IPS-20b (cell line): Measurements from ENCODE around the gene PHF5A.
"Not testable (repeated sequence)": the region's sequence is repeated elsewhere in the genome, so short reads cannot be mapped to it uniquely, and the experiment has no call there.

Source experiments
- H3K27ac ChIP-seq: one replicate; pipeline ENCODE4 v1.5.1; 2013; ENCODE audit warnings: low read length
- H3K27me3 ChIP-seq: 2 replicates; pipeline ENCODE4 v1.6.1; 2013; ENCODE audit warnings: mild to moderate bottlenecking, low read length, inconsistent platforms; ENCODE audit not compliant: insufficient read depth
- H3K36me3 ChIP-seq: 2 replicates; pipeline ENCODE4 v1.6.1; 2013; ENCODE audit warnings: low read depth, mild to moderate bottlenecking, inconsistent platforms, low read length, moderate library complexity; ENCODE audit not compliant: insufficient read depth
- H3K4me1 ChIP-seq: 2 replicates; pipeline ENCODE4 v1.6.1; 2013; ENCODE audit warnings: mild to moderate bottlenecking, control low read depth, inconsistent platforms, low read length, moderate library complexity; ENCODE audit not compliant: insufficient read depth
- H3K4me3 ChIP-seq: 2 replicates; pipeline ENCODE4 v1.5.1; 2013; ENCODE audit warnings: mild to moderate bottlenecking, low read length, inconsistent platforms
- H3K9ac ChIP-seq: 2 replicates; pipeline ENCODE4 v1.6.1; 2013; ENCODE audit warnings: low read depth, mild to moderate bottlenecking, inconsistent platforms, low read length, moderate library complexity
- H3K9me3 ChIP-seq: 2 replicates; pipeline ENCODE4 v1.6.1; 2013; ENCODE audit warnings: mild to moderate bottlenecking, low read depth, low read length, inconsistent platforms; ENCODE audit not compliant: insufficient read depth

PHF5A gene

GRCh38 chr22:41469218-41469851 is 843 bp upstream of the PHF5A start:
- Histone ChIP-seq H3K27me3 (no peaks in the 10 kb centered on the region), H3K36me3 (peaks cover 37% of the 10 kb centered on the region), H3K4me1 (peaks cover 11% of the 10 kb centered on the region; the same call in 1 of the 2 replicates)

GRCh38 chr22:41461901-41462300 is 6.6 kb downstream of the PHF5A start:
- Histone ChIP-seq H3K27me3 (no peaks in the 10 kb centered on the region), H3K4me1 (no peaks in the 10 kb centered on the region), H3K27ac (no peak overlapping the region), H3K4me3 (no peak overlapping the region), H3K9me3 (no peaks in the 10 kb centered on the region), H3K9ac (no peak overlapping the region), H3K36me3 (peaks cover 87% of the 10 kb centered on the region)

More at GRCh38 chr22:41469218-41469851, 843 bp upstream of the PHF5A start:
- Histone ChIP-seq H3K27ac (peak overlapping the region; percentile 100), H3K9me3 (no peaks in the 10 kb centered on the region), H3K4me3 (peak overlapping the region; percentile 95), H3K9ac (peak overlapping the region; percentile 99)

GRCh38 chr22:41460071-41460470 is 8.4 kb downstream of the PHF5A start:
- H3K9ac ChIP-seq = not testable (repeated sequence)
- peaks cover 69% of the 10 kb centered on the region for H3K36me3 ChIP-seq

GRCh38 chr22:41459431-41459830 is 9.1 kb downstream of the PHF5A start:
- peaks cover 63% of the 10 kb centered on the region for H3K36me3 ChIP-seq
- no peak overlapping the region for H3K9ac ChIP-seq
- no peaks in the 10 kb centered on the region for H3K4me1 ChIP-seq
- H3K4me3 ChIP-seq = no peak overlapping the region
- no peaks in the 10 kb centered on the region for H3K9me3 ChIP-seq
- H3K27me3 ChIP-seq = no peaks in the 10 kb centered on the region
- H3K27ac ChIP-seq = no peak overlapping the region

More at GRCh38 chr22:41460071-41460470, 8.4 kb downstream of the PHF5A start:
- H3K9me3 ChIP-seq, H3K4me3 ChIP-seq, H3K27me3 ChIP-seq, H3K4me1 ChIP-seq, H3K27ac ChIP-seq: not testable (repeated sequence)

- H3K4me3 ChIP-seq = no peak overlapping the region
- H3K4me1 ChIP-seq = no peaks in the 10 kb centered on the region
- H3K9me3 ChIP-seq = no peaks in the 10 kb centered on the region
- no peaks in the 10 kb centered on the region for H3K27me3 ChIP-seq
- H3K9ac ChIP-seq = no peak overlapping the region
- H3K36me3 ChIP-seq = peaks cover 51% of the 10 kb centered on the region
- H3K27ac ChIP-seq = no peak overlapping the region
Observed at GRCh38 chr22:41458161-41458728, 10.2 kb downstream of the PHF5A start.

- Histone ChIP-seq H3K27me3 (no peaks in the 10 kb centered on the region), H3K4me3 (peak overlapping the region; percentile 98), H3K9me3 (no peaks in the 10 kb centered on the region), H3K9ac (peak overlapping the region; percentile 99), H3K4me1 (peaks cover 7% of the 10 kb centered on the region; the same call in 1 of the 2 replicates), H3K36me3 (peaks cover 5% of the 10 kb centered on the region), H3K27ac (peak overlapping the region; percentile 99)
Observed at GRCh38 chr22:41448189-41448808, 20.2 kb downstream of the PHF5A start.

- Histone ChIP-seq H3K27ac (peak overlapping the region; percentile 99), H3K4me3 (peak overlapping the region; percentile 98), H3K27me3 (no peaks in the 10 kb centered on the region), H3K9me3 (no peaks in the 10 kb centered on the region), H3K4me1 (peaks cover 7% of the 10 kb centered on the region; the same call in 1 of the 2 replicates), H3K9ac (peak overlapping the region; percentile 99), H3K36me3 (peaks cover 12% of the 10 kb centered on the region)
Observed at GRCh38 chr22:41447435-41448188, 20.9 kb downstream of the PHF5A start.

GRCh38 chr22:41446639-41447434 is 21.7 kb downstream of the PHF5A start, which contains the start of gene TOB2:
Gene TOB2, minus strand, starts transcription at chr22:41446801. Its CDS starts 9,456 bp downstream, at chr22:41437345.
- H3K9ac ChIP-seq = peak within 1 kb of the TSS; percentile 99
- H3K9me3 ChIP-seq = no peaks in the 10 kb centered on the region
- peaks cover 7% of the 10 kb centered on the region; the same call in 1 of the 2 replicates for H3K4me1 ChIP-seq
- peaks cover 20% of the 10 kb centered on the region for H3K36me3 ChIP-seq
- H3K27ac ChIP-seq = peak within 1 kb of the TSS; percentile 99
- H3K4me3 ChIP-seq = peak within 1 kb of the TSS; percentile 98
- no peaks in the 10 kb centered on the region for H3K27me3 ChIP-seq

GRCh38 chr22:41446057-41446501 is 22.4 kb downstream of the PHF5A start:
- no peaks in the 10 kb centered on the region for H3K9me3 ChIP-seq
- peaks cover 24% of the 10 kb centered on the region for H3K36me3 ChIP-seq
- peak overlapping the region; percentile 98 for H3K4me3 ChIP-seq
- H3K9ac ChIP-seq = peak overlapping the region; percentile 99
- H3K27ac ChIP-seq = peak overlapping the region; percentile 63
- peaks cover 7% of the 10 kb centered on the region; the same call in 1 of the 2 replicates for H3K4me1 ChIP-seq
- H3K27me3 ChIP-seq = no peaks in the 10 kb centered on the region

- Histone ChIP-seq H3K36me3 (peaks cover 31% of the 10 kb centered on the region), H3K27ac (peak overlapping the region; percentile 87), H3K9me3 (no peaks in the 10 kb centered on the region), H3K9ac (peak overlapping the region; percentile 99), H3K4me3 (peak overlapping the region; percentile 98), H3K27me3 (no peaks in the 10 kb centered on the region), H3K4me1 (peaks cover 7% of the 10 kb centered on the region; the same call in 1 of the 2 replicates)
Observed at GRCh38 chr22:41445129-41446056, 23.1 kb downstream of the PHF5A start.
